Tibial artery (tissue), 4 donors: ENCODE measurements around the gene SVIP.

ENCODE experiments used
- DNase-seq, 2 donors: peaks; one replicate each; pipeline ENCODE4 v3.0.0-alpha.2; 2019
- H3K27ac ChIP-seq, 2 donors: fragments of 200-600 bp; sonication (generic) in 1 of 2; 1 replicate in 1 of 2; 2 replicates in 1 of 2; pipeline ENCODE4 v1.5.1; 2018 to 2019; ENCODE audit warnings: mild to moderate bottlenecking in 1 of 2
- H3K27me3 ChIP-seq, 2 donors: fragments of 200-600 bp; sonication (generic) in 1 of 2; one replicate each; pipeline versions ENCODE4 v1.5.1 to v1.6.0; 2016 to 2019
- H3K36me3 ChIP-seq, 3 donors: fragments of 200-600 bp; sonication (generic) in 2 of 3; one replicate each; pipeline ENCODE4 v1.5.1; 2016 to 2019; ENCODE audit warnings: mild to moderate bottlenecking in 2 of 3
- H3K4me1 ChIP-seq, 4 donors: fragments of 200-600 bp; sonication (generic) in 2 of 4; 1 replicate in 3 of 4; 2 replicates in 1 of 4; pipeline ENCODE4 v1.5.1; 2016 to 2019
- H3K4me3 ChIP-seq, 2 donors: fragments of 200-600 bp; sonication (generic) in 1 of 2; 1 replicate in 1 of 2; 2 replicates in 1 of 2; pipeline ENCODE4 v1.5.1; 2018 to 2019; ENCODE audit warnings: mild to moderate bottlenecking in 2 of 2
- H3K9me3 ChIP-seq, 3 donors: fragments of 200-600 bp; sonication (generic) in 1 of 3; one replicate each; pipeline ENCODE4 v1.5.1; 2016 to 2019
- CTCF ChIP-seq, 2 experiments: fragments of 200-600 bp in 1 of 2; fragments of 450-650 bp in 1 of 2; IDR thresholded peaks; one replicate each; pipeline ENCODE4 v1.5.1; 2017 to 2019; ENCODE audit warnings: antibody characterized with exemption in 2 of 2, mild to moderate bottlenecking in 1 of 2, moderate library complexity in 1 of 2
- intact Hi-C: fragments of 100-400 bp; cut with DNase I; formaldehyde crosslinking; loops from one replicate; pipeline ENCODE4 v1.15.0; 2023; ENCODE audit warnings: low total_unique reads

The SVIP gene

GRCh38 chr11:22829231-22830081, at the start of gene SVIP:
SVIP (minus strand) TSS chr11:22829801; CDS start chr11:22829748, 53 bp downstream.
- intact Hi-C loops, result no loop called here
- peak within 1 kb of the TSS; percentile 89 for H3K4me3 ChIP-seq
- no peaks in the 10 kb centered on the region for H3K9me3 ChIP-seq
- H3K36me3 ChIP-seq, result peaks cover 11 to 25% (median 21%) of the 10 kb centered on the region in 3 donors
- no peaks in the 10 kb centered on the region for H3K27me3 ChIP-seq
- peaks cover 0 to 18% (median 0%) of the 10 kb centered on the region in 4 donors for H3K4me1 ChIP-seq
- DNase-seq, result peak; percentile 92 to 95
- H3K27ac ChIP-seq, result peak within 1 kb of the TSS; percentile 83 to 87
- peak; percentile 46 to 60 for TF ChIP-seq CTCF (IDR thresholded peaks at IDR 0.05)

GRCh38 chr11:22878604-22879003, 49.0 kb upstream of the SVIP start:
- Histone ChIP-seq H3K27me3 (no peaks in the 10 kb centered on the region), H3K9me3 (no peaks in the 10 kb centered on the region), H3K4me3 (no peak overlapping the region), H3K27ac (no peak overlapping the region), H3K4me1 (peaks cover 0 to 41% (median 5%) of the 10 kb centered on the region in 4 donors), H3K36me3 (no peaks in the 10 kb centered on the region)
- TF ChIP-seq CTCF (IDR thresholded peaks at IDR 0.05), result no peak
- intact Hi-C loops, result no loop called here
- DNase-seq, result no peak

- H3K27ac ChIP-seq, result no peak overlapping the region
- no peaks in the 10 kb centered on the region for H3K27me3 ChIP-seq
- no peak for DNase-seq
- peaks cover 0 to 35% (median 2%) of the 10 kb centered on the region in 4 donors for H3K4me1 ChIP-seq
- intact Hi-C loops, result no loop called here
- no peaks in the 10 kb centered on the region for H3K36me3 ChIP-seq
- no peak overlapping the region for H3K4me3 ChIP-seq
- H3K9me3 ChIP-seq, result no peaks in the 10 kb centered on the region
- TF ChIP-seq CTCF (IDR thresholded peaks at IDR 0.05), result no peak
Measured at GRCh38 chr11:22878039-22878438, 48.4 kb upstream of the SVIP start.

GRCh38 chr11:22875869-22876473, 46.4 kb upstream of the SVIP start:
- TF ChIP-seq CTCF (IDR thresholded peaks at IDR 0.05), result peak; percentile 69 to 88

GRCh38 chr11:22869325-22869724, 39.7 kb upstream of the SVIP start:
- TF ChIP-seq CTCF (IDR thresholded peaks at IDR 0.05), result no peak
- Histone ChIP-seq H3K27me3 (no peaks in the 10 kb centered on the region), H3K36me3 (no peaks in the 10 kb centered on the region), H3K9me3 (no peaks in the 10 kb centered on the region), H3K27ac (no peak overlapping the region), H3K4me1 (no peaks in the 10 kb centered on the region), H3K4me3 (no peak overlapping the region)
- no peak for DNase-seq
- intact Hi-C loops, result no loop called here

More at GRCh38 chr11:22875869-22876473, 46.4 kb upstream of the SVIP start:
- Histone ChIP-seq H3K4me3 (no peak overlapping the region), H3K9me3 (no peaks in the 10 kb centered on the region), H3K27ac (no peak overlapping the region), H3K27me3 (no peaks in the 10 kb centered on the region), H3K36me3 (no peaks in the 10 kb centered on the region), H3K4me1 (peaks cover 0 to 28% (median 2%) of the 10 kb centered on the region in 4 donors)
- intact Hi-C loops, result no loop called here
- DNase-seq, result peak in 1 of 2 donors; percentile 62
